Liver (tissue), 3 donors: ENCODE measurements around the gene PTPN2.

ENCODE experiments used
- GABPA ChIP-seq, 2 donors: IDR thresholded peaks in 1 of 2; conservative IDR thresholded peaks in 1 of 2; 2 replicates each; pipeline ENCODE4 v1.6.1; 2016; ENCODE audit warnings: antibody characterized with exemption in 2 of 2, mild to moderate bottlenecking in 1 of 2, moderate library complexity in 1 of 2
- JUND ChIP-seq, 2 donors: IDR thresholded peaks; 2 replicates each; pipeline ENCODE4 v1.6.1; 2016; ENCODE audit warnings: antibody characterized with exemption in 2 of 2
- RAD21 ChIP-seq, 2 donors: IDR thresholded peaks; 2 replicates each; pipeline ENCODE4 v1.6.1; 2016; ENCODE audit warnings: antibody characterized with exemption in 2 of 2, mild to moderate bottlenecking in 2 of 2
- RXRA ChIP-seq, 2 donors: IDR thresholded peaks; 2 replicates each; pipeline ENCODE4 v1.6.1; 2017 to 2018; ENCODE audit warnings: antibody characterized with exemption in 2 of 2, mild to moderate bottlenecking in 1 of 2
- TF ChIP-seq, protein P1 (sequence below): fragments of 150-350 bp; IDR thresholded peaks from 2 replicates; pipeline ENCODE4 v1.5.1; 2017; ENCODE audit warnings: improper control_type of control experiment, low read depth, low read length; ENCODE audit not compliant: missing input control
- TF ChIP-seq, protein P2 (sequence below): IDR thresholded peaks from 2 replicates; pipeline ENCODE4 v1.6.1; 2016; ENCODE audit warnings: antibody characterized with exemption, mild to moderate bottlenecking
- donor health status: healthy.
- donor health status: healthy.

DNA sequence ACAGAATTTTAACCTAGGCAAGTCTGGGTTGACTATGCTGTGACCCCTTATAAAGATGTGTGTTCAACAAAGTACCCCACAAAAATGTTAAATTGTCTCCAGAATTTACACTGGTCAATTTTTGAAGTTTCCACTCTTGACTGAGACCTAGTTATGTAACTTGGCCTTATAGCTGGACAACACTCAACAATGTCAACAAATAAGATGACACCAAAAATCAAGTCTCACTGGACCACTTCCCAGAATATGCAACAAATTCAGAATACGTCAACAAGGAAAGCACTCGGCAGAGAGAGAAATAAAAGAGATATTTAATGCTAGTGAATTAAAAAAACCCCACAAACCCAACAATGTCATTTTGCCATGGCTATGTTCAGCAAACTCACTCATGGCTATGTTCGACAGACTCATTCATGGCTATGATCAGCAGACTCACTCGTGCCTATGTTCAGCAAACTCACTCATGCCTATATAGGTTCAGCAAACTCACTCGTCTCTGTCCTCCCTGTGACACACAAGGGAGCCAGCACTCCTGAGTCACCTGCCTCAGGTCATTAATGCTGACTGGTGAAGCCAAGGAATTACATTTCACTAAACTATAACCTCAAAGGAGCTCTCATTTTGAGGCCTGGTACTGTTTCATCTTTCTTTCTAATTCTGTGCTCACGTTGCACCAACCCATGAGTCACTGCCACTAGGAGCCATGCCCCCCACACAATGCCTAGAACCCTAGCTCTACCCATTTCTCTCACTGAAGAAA is 72.7 kb downstream of the PTPN2 start:
- TF ChIP-seq, protein P1, sequence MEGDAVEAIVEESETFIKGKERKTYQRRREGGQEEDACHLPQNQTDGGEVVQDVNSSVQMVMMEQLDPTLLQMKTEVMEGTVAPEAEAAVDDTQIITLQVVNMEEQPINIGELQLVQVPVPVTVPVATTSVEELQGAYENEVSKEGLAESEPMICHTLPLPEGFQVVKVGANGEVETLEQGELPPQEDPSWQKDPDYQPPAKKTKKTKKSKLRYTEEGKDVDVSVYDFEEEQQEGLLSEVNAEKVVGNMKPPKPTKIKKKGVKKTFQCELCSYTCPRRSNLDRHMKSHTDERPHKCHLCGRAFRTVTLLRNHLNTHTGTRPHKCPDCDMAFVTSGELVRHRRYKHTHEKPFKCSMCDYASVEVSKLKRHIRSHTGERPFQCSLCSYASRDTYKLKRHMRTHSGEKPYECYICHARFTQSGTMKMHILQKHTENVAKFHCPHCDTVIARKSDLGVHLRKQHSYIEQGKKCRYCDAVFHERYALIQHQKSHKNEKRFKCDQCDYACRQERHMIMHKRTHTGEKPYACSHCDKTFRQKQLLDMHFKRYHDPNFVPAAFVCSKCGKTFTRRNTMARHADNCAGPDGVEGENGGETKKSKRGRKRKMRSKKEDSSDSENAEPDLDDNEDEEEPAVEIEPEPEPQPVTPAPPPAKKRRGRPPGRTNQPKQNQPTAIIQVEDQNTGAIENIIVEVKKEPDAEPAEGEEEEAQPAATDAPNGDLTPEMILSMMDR, result no peak
- TF ChIP-seq RXRA (IDR thresholded peaks at IDR 0.05) (peak in 1 of 2 donors; percentile 18), GABPA (IDR thresholded peaks at IDR 0.05 in 1 of 2, conservative IDR thresholded peaks at IDR 0.05 in 1 of 2) (no peak), JUND (IDR thresholded peaks at IDR 0.05) (no peak), RAD21 (IDR thresholded peaks at IDR 0.05) (no peak)
- TF ChIP-seq, protein P2, sequence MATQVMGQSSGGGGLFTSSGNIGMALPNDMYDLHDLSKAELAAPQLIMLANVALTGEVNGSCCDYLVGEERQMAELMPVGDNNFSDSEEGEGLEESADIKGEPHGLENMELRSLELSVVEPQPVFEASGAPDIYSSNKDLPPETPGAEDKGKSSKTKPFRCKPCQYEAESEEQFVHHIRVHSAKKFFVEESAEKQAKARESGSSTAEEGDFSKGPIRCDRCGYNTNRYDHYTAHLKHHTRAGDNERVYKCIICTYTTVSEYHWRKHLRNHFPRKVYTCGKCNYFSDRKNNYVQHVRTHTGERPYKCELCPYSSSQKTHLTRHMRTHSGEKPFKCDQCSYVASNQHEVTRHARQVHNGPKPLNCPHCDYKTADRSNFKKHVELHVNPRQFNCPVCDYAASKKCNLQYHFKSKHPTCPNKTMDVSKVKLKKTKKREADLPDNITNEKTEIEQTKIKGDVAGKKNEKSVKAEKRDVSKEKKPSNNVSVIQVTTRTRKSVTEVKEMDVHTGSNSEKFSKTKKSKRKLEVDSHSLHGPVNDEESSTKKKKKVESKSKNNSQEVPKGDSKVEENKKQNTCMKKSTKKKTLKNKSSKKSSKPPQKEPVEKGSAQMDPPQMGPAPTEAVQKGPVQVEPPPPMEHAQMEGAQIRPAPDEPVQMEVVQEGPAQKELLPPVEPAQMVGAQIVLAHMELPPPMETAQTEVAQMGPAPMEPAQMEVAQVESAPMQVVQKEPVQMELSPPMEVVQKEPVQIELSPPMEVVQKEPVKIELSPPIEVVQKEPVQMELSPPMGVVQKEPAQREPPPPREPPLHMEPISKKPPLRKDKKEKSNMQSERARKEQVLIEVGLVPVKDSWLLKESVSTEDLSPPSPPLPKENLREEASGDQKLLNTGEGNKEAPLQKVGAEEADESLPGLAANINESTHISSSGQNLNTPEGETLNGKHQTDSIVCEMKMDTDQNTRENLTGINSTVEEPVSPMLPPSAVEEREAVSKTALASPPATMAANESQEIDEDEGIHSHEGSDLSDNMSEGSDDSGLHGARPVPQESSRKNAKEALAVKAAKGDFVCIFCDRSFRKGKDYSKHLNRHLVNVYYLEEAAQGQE, result no peak
